HTERT RPE-1 (cell line): ENCODE results near the gene FCRL3.

ENCODE experiments used
- in situ Hi-C: fragments of 300-500 bp; cut with MboI; formaldehyde crosslinking; loops from 4 replicates; pipeline ENCODE4 v1.14.3; 2020; ENCODE audit warnings: low sequenced_read_pairs

FCRL3 gene

GRCh38 chr1:157682710-157683437, 17.7 kb downstream of the FCRL3 start:
- in situ Hi-C loops, result no loop called here

- in situ Hi-C loops, result no loop called here
Measured at GRCh38 chr1:157678721-157679120, 21.8 kb downstream of the FCRL3 start.

GRCh38 chr1:157673008-157673407, 27.6 kb downstream of the FCRL3 start:
- in situ Hi-C loops, result no loop called here

DNA sequence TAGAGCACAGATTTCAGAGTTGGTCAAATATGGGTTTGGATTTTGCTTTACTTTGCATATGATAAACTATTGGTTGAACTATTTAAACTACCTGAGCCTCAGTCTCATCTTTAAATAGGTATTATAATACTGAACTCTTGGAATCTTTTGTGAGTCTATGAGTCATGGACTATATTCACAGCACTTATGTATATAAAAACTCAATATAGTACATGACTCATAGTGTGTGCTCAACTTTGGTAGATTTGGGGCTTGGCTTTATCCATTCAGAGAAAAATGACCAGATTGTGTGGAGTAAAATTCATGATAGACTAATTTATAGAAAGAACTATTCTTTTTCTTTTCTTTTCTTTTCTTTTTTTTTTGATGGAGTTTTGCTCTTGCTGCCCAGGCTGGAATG, 28.7 kb downstream of the FCRL3 start:
- in situ Hi-C loops, result no loop called here

DNA sequence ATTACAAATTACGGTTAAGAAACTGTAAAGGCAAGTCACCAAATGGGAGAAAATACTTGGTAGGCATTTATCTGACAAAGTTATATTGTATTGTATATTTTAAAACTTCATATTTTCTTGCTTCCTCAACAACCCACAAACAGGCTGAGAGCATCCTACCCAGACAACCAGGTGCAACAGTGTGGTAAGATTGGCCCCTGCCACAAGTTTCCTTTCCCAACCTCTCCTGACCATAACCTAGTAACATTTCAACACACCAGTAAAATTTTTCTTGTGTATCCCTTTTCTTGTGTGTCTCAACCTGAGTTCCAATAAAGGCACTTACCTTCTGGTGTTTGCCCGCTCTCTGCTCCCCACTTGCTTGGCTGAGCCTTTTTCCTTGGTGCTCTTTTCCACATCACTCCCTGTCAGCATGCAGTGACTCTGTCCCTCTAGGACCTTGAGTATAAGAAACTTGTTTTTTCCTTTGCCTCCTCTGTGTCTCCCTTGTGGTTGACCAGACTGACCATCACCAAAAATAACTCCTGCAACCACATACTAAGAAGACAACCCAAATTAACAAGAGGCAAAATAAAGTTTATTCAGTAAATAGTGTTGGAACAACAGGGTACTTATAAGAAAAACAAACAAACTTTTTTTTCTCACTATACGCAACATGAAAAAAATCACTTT, 40.9 kb downstream of the FCRL3 start:
- in situ Hi-C loops, result no loop called here

DNA sequence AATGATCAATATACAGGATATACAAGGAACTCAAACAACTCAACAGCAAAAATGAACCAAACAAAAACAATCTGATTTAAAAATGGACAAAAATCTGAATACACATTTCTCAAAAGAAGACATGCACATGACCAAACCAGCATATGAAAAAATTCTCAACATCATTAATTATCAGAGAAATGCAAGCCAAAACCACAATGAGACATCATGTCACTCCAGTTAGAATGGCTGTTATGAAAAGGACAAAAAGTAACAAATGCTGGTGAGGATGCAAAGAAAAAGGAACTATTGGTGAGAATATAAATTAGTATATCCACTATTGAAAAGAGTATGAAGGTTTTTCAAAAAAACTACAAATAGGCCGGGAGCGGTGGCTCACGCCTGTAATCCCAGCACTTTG, 42.0 kb downstream of the FCRL3 start:
- in situ Hi-C loops, result no loop called here

DNA sequence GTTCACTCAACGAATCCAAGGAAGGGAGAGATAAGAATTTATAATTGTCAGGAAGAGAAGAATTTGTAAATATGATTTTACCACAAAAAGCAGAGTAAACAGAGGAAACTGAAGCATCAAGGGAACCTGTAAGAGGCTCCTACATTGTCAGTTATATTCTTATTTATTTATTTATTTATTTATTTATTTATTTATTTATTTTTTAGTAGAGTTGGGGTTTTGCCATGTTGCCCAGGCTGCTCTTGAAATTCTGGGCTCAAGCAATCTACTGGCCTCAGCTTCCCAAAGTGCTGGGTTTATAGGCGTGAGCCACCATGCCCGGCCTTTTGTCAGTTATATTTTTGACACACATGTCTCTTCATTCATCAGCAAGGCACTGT, 47.1 kb downstream of the FCRL3 start:
- in situ Hi-C loops, result no loop called here

- in situ Hi-C loops, result no loop called here
Measured at GRCh38 chr1:157652859-157653493, 47.6 kb downstream of the FCRL3 start.

DNA sequence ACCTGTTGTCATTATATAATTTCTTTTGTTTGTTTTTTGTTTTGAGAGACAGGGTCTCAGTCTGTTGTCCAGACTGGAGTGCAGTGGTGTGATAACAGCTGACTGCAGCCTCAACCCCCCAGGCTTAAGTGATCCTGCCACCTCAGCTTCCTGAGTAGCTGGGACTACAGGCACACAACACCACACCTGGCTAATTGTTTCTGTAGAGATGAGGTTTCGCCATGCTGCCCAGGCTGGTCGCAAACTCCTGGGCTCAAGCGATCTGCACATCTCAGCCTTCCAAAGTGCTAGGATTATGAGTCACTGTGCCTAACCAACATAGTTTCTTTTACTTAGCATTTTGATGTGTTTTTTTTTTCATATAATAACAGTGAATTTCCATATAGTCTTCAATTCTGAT, 52.3 kb downstream of the FCRL3 start:
- in situ Hi-C loops, result no loop called here

- in situ Hi-C loops, result no loop called here
Measured at GRCh38 chr1:157646144-157646543, 54.4 kb downstream of the FCRL3 start.

DNA sequence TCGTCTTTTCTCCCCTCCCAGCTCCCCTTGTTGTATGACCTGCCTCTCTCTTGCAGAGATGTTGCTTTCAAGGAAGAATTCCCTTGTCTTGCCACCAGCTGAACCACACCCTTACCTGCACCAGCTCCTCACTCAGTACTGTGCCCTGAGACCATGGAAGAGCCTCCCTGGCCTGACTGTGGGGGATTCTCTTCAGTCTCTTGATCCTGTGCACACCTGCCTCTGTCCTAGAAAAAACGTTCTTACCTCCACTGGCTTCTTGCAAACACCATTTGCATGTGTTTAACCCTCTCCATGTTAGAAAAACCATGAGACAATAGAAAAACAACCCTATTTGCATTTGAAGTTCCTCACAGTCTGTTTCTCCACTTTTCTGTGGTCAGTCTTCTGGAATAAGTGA, 59.4 kb downstream of the FCRL3 start:
- in situ Hi-C loops, result no loop called here

DNA sequence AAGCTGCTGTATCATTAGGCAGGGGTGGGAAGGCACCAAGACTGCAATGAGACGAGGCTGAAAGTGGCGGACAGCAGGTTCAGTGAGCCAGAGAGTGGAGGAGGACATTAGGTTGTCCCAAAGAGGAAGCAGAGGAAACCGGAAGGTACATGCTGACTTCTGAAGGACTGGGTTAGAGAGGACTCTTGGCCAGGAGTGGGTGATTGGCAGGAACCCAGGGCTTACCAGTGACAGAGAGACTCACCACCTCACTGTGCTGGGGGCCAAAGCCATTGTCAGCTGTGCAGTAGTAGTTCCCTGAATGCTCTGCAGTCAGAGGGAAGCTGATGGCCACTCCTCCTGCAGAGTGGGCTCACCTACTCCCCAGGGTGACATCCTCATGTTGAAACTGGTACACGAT, 60.8 kb downstream of the FCRL3 start:
- in situ Hi-C loops, result no loop called here

DNA sequence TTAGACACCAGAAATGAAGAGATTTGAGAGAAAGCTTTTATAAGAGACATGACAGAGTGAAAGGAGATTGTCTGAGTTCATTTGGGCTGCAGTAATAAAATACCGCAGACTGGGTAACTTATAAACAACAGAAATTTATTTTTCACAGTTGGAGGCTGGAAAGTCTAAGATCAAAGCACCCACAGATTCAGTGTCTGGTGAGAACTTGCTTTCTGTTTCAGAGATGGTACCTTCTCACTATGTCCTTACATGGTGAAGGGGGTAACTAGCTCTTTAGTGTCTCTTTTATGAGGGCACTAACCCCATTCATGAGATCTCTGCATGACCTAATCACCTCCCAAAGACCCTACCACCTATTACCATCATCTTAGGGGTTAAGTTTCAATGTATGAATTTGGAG, 71.8 kb downstream of the FCRL3 start:
- in situ Hi-C loops, result no loop called here
